ENCODE data around the gene MEGF9. TPM values are rescaled to one million over a fixed set of nuclear protein-coding genes. Genes with fewer than 3 reads are reported as not detected.

The MEGF9 gene
- total and polyA plus RNA-seq, 9 donors = 6.3 to 12.8 (median 7.2) TPM

GRCh38 chr9:120592210-120592609 is 122.1 kb downstream of the MEGF9 start:
- 100% methylated on average over 1 of the region's 8 CpGs for WGBS (ENCODE audit: insufficient coverage)
- no peak for DNase-seq
- H3K27me3 ChIP-seq (ENCODE audit: control insufficient read depth, insufficient read depth, low read length) = no peaks in the 10 kb centered on the region
- no peaks in the 10 kb centered on the region for H3K4me1 ChIP-seq (ENCODE audit: control insufficient read depth, insufficient read depth, low read length)
- no peak overlapping the region for H3K27ac ChIP-seq (ENCODE audit: low read length)
- H3K36me3 ChIP-seq (ENCODE audit: control insufficient read depth, insufficient read depth, low read length) = no peaks in the 10 kb centered on the region
- H3K9me3 ChIP-seq (replicated peaks; ENCODE audit: control insufficient read depth, low read depth, low read length) = no peaks in the 10 kb centered on the region
- no peak overlapping the region for H3K4me3 ChIP-seq (ENCODE audit: low read length)

GRCh38 chr9:120587328-120587727 is 126.9 kb downstream of the MEGF9 start:
- Histone ChIP-seq H3K4me3 (ENCODE audit: low read length) (no peak overlapping the region), H3K36me3 (ENCODE audit: control insufficient read depth, insufficient read depth, low read length) (no peaks in the 10 kb centered on the region), H3K4me1 (ENCODE audit: control insufficient read depth, insufficient read depth, low read length) (peaks cover 21% of the 10 kb centered on the region), H3K27ac (ENCODE audit: low read length) (no peak overlapping the region), H3K9me3 (replicated peaks; ENCODE audit: control insufficient read depth, low read depth, low read length) (no peaks in the 10 kb centered on the region), H3K27me3 (ENCODE audit: control insufficient read depth, insufficient read depth, low read length) (no peaks in the 10 kb centered on the region)
- WGBS (ENCODE audit: insufficient coverage) = 50% methylated on average over 1 of the region's 1 CpG
- peak; percentile 26 for DNase-seq

- peak; percentile 90 for DNase-seq
- H3K27me3 ChIP-seq (ENCODE audit: control insufficient read depth, insufficient read depth, low read length) = no peaks in the 10 kb centered on the region
- H3K27ac ChIP-seq (ENCODE audit: low read length) = peak overlapping the region; percentile 91
Observed at GRCh38 chr9:120583958-120584369, 130.3 kb downstream of the MEGF9 start.

GRCh38 chr9:120580051-120580896 is 134.0 kb downstream of the MEGF9 start, which contains the start of gene CDK5RAP2:
Gene CDK5RAP2, minus strand, starts transcription at chr9:120580167. Its CDS starts 189 bp downstream, at chr9:120579978.
- H3K27ac ChIP-seq (ENCODE audit: low read length) = peak within 1 kb of the TSS; percentile 62
- H3K9me3 ChIP-seq (replicated peaks; ENCODE audit: control insufficient read depth, low read depth, low read length) = no peaks in the 10 kb centered on the region
- peaks cover 34% of the 10 kb centered on the region for H3K4me1 ChIP-seq (ENCODE audit: control insufficient read depth, insufficient read depth, low read length)
- H3K27me3 ChIP-seq (ENCODE audit: control insufficient read depth, insufficient read depth, low read length) = no peaks in the 10 kb centered on the region
- peak; percentile 99 for DNase-seq
- 6% methylated on average over 30 of the region's 33 CpGs for WGBS (ENCODE audit: insufficient coverage)
- H3K36me3 ChIP-seq (ENCODE audit: control insufficient read depth, insufficient read depth, low read length) = peaks cover 5% of the 10 kb centered on the region
- peak within 1 kb of the TSS; percentile 94 for H3K4me3 ChIP-seq (ENCODE audit: low read length)

More at GRCh38 chr9:120583958-120584369, 130.3 kb downstream of the MEGF9 start:
- Histone ChIP-seq H3K4me1 (ENCODE audit: control insufficient read depth, insufficient read depth, low read length) (peaks cover 32% of the 10 kb centered on the region), H3K36me3 (ENCODE audit: control insufficient read depth, insufficient read depth, low read length) (no peaks in the 10 kb centered on the region), H3K4me3 (ENCODE audit: low read length) (no peak overlapping the region), H3K9me3 (replicated peaks; ENCODE audit: control insufficient read depth, low read depth, low read length) (no peaks in the 10 kb centered on the region)
- 88% methylated on average over 1 of the region's 3 CpGs for WGBS (ENCODE audit: insufficient coverage)

GRCh38 chr9:120579139-120580050 is 134.9 kb downstream of the MEGF9 start:
- WGBS (ENCODE audit: insufficient coverage) = 7% methylated on average over 27 of the region's 31 CpGs
- DNase-seq = no peak
- H3K27me3 ChIP-seq (ENCODE audit: control insufficient read depth, insufficient read depth, low read length) = no peaks in the 10 kb centered on the region
- peak overlapping the region; percentile 94 for H3K4me3 ChIP-seq (ENCODE audit: low read length)
- peaks cover 29% of the 10 kb centered on the region for H3K4me1 ChIP-seq (ENCODE audit: control insufficient read depth, insufficient read depth, low read length)
- H3K27ac ChIP-seq (ENCODE audit: low read length) = peak overlapping the region; percentile 62
- H3K9me3 ChIP-seq (replicated peaks; ENCODE audit: control insufficient read depth, low read depth, low read length) = no peaks in the 10 kb centered on the region
- H3K36me3 ChIP-seq (ENCODE audit: control insufficient read depth, insufficient read depth, low read length) = peaks cover 5% of the 10 kb centered on the region

GRCh38 chr9:120574473-120574872 is 139.8 kb downstream of the MEGF9 start:
- DNase-seq = no peak
- no peaks in the 10 kb centered on the region for H3K9me3 ChIP-seq (replicated peaks; ENCODE audit: control insufficient read depth, low read depth, low read length)
- H3K27ac ChIP-seq (ENCODE audit: low read length) = no peak overlapping the region
- H3K27me3 ChIP-seq (ENCODE audit: control insufficient read depth, insufficient read depth, low read length) = no peaks in the 10 kb centered on the region
- no peak overlapping the region for H3K4me3 ChIP-seq (ENCODE audit: low read length)
- peaks cover 27% of the 10 kb centered on the region for H3K4me1 ChIP-seq (ENCODE audit: control insufficient read depth, insufficient read depth, low read length)
- peaks cover 22% of the 10 kb centered on the region for H3K36me3 ChIP-seq (ENCODE audit: control insufficient read depth, insufficient read depth, low read length)
- WGBS (ENCODE audit: insufficient coverage) = no CpG with 5 or more reads among the region's 2 CpGs

GRCh38 chr9:120572472-120572871 is 141.8 kb downstream of the MEGF9 start:
- no peak overlapping the region for H3K27ac ChIP-seq (ENCODE audit: low read length)
- WGBS (ENCODE audit: insufficient coverage) = 100% methylated on average over 1 of the region's 1 CpG
- H3K9me3 ChIP-seq (replicated peaks; ENCODE audit: control insufficient read depth, low read depth, low read length) = no peaks in the 10 kb centered on the region
- H3K4me1 ChIP-seq (ENCODE audit: control insufficient read depth, insufficient read depth, low read length) = peaks cover 18% of the 10 kb centered on the region
- DNase-seq = no peak
- peaks cover 38% of the 10 kb centered on the region for H3K36me3 ChIP-seq (ENCODE audit: control insufficient read depth, insufficient read depth, low read length)
- no peak overlapping the region for H3K4me3 ChIP-seq (ENCODE audit: low read length)
- no peaks in the 10 kb centered on the region for H3K27me3 ChIP-seq (ENCODE audit: control insufficient read depth, insufficient read depth, low read length)

- H3K36me3 ChIP-seq (ENCODE audit: control insufficient read depth, insufficient read depth, low read length) = peaks cover 39% of the 10 kb centered on the region
- H3K27me3 ChIP-seq (ENCODE audit: control insufficient read depth, insufficient read depth, low read length) = no peaks in the 10 kb centered on the region
- no peak overlapping the region for H3K4me3 ChIP-seq (ENCODE audit: low read length)
- peak; percentile 84 for DNase-seq
- peaks cover 18% of the 10 kb centered on the region for H3K4me1 ChIP-seq (ENCODE audit: control insufficient read depth, insufficient read depth, low read length)
- no peaks in the 10 kb centered on the region for H3K9me3 ChIP-seq (replicated peaks; ENCODE audit: control insufficient read depth, low read depth, low read length)
- WGBS (ENCODE audit: insufficient coverage) = 72% methylated on average over 9 of the region's 11 CpGs
- peak overlapping the region; percentile 85 for H3K27ac ChIP-seq (ENCODE audit: low read length)
Observed at GRCh38 chr9:120571443-120572257, 142.6 kb downstream of the MEGF9 start.

GRCh38 chr9:120570296-120570695 is 144.0 kb downstream of the MEGF9 start:
- WGBS (ENCODE audit: insufficient coverage) = 97% methylated on average over 5 of the region's 5 CpGs
- peaks cover 51% of the 10 kb centered on the region for H3K36me3 ChIP-seq (ENCODE audit: control insufficient read depth, insufficient read depth, low read length)
- H3K4me1 ChIP-seq (ENCODE audit: control insufficient read depth, insufficient read depth, low read length) = peaks cover 18% of the 10 kb centered on the region
- no peak overlapping the region for H3K4me3 ChIP-seq (ENCODE audit: low read length)
- DNase-seq = no peak
- H3K27ac ChIP-seq (ENCODE audit: low read length) = no peak overlapping the region
- H3K27me3 ChIP-seq (ENCODE audit: control insufficient read depth, insufficient read depth, low read length) = no peaks in the 10 kb centered on the region
- no peaks in the 10 kb centered on the region for H3K9me3 ChIP-seq (replicated peaks; ENCODE audit: control insufficient read depth, low read depth, low read length)
